ENCODE measurements around the gene AP1G2. TPM values are rescaled to one million over a fixed set of nuclear protein-coding genes. Genes with fewer than 3 reads are reported as not detected.
A peak's percentile ranks its signal among the peaks of the same experiment; 100 is the strongest.

The AP1G2 gene
- total and polyA plus RNA-seq, 2 of the 13 experiments (the other 11 are each of a cell fraction or from before 2014, with no cell fraction given), result 96.9 to 611 TPM

DNA sequence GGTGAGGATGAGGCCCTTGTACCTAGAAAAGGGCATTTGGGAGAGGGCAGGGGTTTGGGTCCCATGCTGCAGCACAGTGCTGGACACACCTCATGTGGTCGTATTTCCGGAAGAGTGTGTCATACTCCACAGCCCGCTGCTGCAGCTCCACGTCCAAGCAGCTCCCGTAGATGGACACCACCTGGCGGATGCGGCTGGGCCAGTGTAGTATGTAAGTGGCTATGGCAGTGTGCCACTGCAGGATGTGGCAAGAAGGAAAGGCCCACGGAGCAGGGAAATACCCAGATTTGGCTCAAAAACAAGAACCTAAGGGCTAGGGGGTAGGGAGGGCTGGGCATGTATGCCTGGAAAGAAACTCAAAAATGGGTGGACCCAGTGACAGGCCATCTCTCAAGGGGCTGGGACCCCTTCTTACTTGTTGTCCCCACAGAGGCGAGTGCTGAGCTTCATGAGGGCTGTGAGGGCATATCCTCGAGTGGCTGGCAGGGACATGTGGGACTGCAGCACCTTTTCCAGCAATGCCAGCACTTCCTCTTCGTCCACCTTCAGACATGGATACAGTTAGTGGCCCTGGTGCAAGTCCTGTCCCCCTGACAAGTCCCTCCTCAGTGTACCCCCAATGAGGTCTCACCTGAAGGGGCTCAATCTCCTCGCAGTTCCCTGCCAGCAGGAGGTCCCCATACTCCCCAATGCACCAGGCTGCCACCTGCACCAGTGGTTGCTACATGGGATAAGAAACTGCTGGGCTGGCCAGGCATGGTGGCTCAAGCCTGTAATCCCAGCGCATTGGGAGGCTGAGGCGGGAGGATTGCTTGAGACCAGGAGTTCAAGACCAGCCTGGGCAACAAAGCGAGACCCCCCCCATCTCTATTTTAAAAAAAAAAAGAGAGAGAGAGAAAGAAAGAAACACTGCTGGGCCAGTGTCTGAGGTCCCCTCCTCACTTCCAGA, 5.4 kb downstream of the AP1G2 start (continued):
- TF ChIP-seq PATZ1 (CRISPR knock-in tag; IDR thresholded peaks at IDR 0.05) (no peak), ZNF232 (CRISPR knock-in tag; IDR thresholded peaks at IDR 0.05; ENCODE audit: borderline replicate concordance) (0 out of 2 replicates have a peak, but pooled peaks have one; percentile 34), JUNB (CRISPR knock-in tag; IDR thresholded peaks at IDR 0.05; ENCODE audit: borderline replicate concordance) (0 out of 2 replicates have a peak, but pooled peaks have one; percentile 14), FOSL1 (CRISPR knock-in tag; IDR thresholded peaks at IDR 0.05; ENCODE audit: borderline replicate concordance) (no peak), NCOA2 (CRISPR knock-in tag; IDR thresholded peaks at IDR 0.05) (no peak), TRIM24 (CRISPR knock-in tag; IDR thresholded peaks at IDR 0.05) (no peak), NR1H2 (CRISPR knock-in tag; IDR thresholded peaks at IDR 0.05; ENCODE audit: borderline replicate concordance, low read depth) (no peak), ATF7 (IDR thresholded peaks at IDR 0.05) (no peak), ATF7 (CRISPR knock-in tag; IDR thresholded peaks at IDR 0.05) (peak; percentile 60; the same call in 1 of the 2 replicates), ZSCAN5A (CRISPR knock-in tag; IDR thresholded peaks at IDR 0.05; ENCODE audit: borderline replicate concordance) (no peak), ZNF572 (CRISPR knock-in tag; IDR thresholded peaks at IDR 0.05) (peak; percentile 41; the same call in 1 of the 2 replicates), ZNF619 (CRISPR knock-in tag; IDR thresholded peaks at IDR 0.05) (peak; percentile 88; the same call in 1 of the 2 replicates), HIVEP1 (CRISPR knock-in tag; IDR thresholded peaks at IDR 0.05) (peak; percentile 5; the same call in 1 of the 2 replicates), ZNF124 (CRISPR knock-in tag; IDR thresholded peaks at IDR 0.05) (no peak), NFYC (CRISPR knock-in tag; IDR thresholded peaks at IDR 0.05) (no peak)
- TF ChIP-seq, protein P1, sequence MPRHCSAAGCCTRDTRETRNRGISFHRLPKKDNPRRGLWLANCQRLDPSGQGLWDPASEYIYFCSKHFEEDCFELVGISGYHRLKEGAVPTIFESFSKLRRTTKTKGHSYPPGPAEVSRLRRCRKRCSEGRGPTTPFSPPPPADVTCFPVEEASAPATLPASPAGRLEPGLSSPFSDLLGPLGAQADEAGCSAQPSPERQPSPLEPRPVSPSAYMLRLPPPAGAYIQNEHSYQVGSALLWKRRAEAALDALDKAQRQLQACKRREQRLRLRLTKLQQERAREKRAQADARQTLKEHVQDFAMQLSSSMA (CRISPR knock-in tag; IDR thresholded peaks at IDR 0.05), result peak; percentile 66; the same call in 1 of the 2 replicates
- TF ChIP-seq, protein P2, sequence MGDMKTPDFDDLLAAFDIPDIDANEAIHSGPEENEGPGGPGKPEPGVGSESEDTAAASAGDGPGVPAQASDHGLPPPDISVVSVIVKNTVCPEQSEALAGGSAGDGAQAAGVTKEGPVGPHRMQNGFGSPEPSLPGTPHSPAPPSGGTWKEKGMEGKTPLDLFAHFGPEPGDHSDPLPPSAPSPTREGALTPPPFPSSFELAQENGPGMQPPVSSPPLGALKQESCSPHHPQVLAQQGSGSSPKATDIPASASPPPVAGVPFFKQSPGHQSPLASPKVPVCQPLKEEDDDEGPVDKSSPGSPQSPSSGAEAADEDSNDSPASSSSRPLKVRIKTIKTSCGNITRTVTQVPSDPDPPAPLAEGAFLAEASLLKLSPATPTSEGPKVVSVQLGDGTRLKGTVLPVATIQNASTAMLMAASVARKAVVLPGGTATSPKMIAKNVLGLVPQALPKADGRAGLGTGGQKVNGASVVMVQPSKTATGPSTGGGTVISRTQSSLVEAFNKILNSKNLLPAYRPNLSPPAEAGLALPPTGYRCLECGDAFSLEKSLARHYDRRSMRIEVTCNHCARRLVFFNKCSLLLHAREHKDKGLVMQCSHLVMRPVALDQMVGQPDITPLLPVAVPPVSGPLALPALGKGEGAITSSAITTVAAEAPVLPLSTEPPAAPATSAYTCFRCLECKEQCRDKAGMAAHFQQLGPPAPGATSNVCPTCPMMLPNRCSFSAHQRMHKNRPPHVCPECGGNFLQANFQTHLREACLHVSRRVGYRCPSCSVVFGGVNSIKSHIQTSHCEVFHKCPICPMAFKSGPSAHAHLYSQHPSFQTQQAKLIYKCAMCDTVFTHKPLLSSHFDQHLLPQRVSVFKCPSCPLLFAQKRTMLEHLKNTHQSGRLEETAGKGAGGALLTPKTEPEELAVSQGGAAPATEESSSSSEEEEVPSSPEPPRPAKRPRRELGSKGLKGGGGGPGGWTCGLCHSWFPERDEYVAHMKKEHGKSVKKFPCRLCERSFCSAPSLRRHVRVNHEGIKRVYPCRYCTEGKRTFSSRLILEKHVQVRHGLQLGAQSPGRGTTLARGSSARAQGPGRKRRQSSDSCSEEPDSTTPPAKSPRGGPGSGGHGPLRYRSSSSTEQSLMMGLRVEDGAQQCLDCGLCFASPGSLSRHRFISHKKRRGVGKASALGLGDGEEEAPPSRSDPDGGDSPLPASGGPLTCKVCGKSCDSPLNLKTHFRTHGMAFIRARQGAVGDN (CRISPR knock-in tag; IDR thresholded peaks at IDR 0.05), result 0 out of 2 replicates have a peak, but pooled peaks have one; percentile 32
- TF ChIP-seq, protein P3, sequence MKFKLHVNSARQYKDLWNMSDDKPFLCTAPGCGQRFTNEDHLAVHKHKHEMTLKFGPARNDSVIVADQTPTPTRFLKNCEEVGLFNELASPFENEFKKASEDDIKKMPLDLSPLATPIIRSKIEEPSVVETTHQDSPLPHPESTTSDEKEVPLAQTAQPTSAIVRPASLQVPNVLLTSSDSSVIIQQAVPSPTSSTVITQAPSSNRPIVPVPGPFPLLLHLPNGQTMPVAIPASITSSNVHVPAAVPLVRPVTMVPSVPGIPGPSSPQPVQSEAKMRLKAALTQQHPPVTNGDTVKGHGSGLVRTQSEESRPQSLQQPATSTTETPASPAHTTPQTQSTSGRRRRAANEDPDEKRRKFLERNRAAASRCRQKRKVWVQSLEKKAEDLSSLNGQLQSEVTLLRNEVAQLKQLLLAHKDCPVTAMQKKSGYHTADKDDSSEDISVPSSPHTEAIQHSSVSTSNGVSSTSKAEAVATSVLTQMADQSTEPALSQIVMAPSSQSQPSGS (CRISPR knock-in tag; IDR thresholded peaks at IDR 0.05), result no peak
